ENCODE results near the gene TNFRSF8.
A peak's percentile ranks its signal among the peaks of the same experiment; 100 is the strongest.

Gene TNFRSF8

DNA sequence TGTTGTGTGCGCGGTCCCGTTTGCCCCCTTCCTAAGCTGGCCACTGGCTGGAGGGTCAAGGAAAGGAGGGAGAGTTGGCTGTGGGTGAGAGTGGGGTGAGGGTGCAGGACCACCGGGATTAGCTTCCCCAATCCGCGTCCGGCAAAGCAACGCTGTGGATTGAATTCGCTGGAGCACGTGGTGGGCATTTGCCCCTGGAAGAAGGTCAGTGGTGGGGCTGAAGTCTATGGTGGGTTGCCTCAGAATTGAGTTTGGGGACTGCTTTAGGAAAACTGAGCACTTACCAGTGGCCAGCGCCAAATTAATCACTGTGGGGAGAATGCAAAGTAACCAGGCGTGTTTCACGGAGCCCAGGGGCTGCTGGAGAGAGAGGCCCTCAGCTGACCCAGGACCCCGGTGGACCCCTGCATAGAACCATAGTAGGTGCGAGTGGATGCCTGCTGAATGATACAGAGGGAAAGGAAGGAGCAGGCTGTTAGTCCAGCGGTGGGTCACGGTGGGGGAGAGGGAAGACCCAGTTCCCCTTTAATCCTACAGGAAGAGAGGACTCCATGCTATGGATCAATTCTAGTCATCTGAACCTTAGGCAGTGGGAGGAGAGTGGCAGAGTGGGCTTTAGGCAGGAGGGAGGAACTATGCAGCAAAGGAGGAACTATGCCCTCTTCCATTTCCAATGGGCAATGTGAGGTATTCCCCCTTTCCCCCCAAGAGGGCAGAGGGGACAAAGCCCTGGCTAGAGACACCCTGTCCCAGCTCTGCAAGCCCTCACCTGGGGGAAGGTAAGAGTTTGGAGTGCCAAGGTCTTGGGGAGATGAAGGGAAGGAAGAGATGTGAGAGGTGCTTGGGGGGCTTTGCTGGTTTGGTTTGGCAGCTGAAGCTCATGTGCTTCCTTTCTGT is 1.2 kb downstream of the TNFRSF8 start:
- DNase-seq, result no peak

DNA sequence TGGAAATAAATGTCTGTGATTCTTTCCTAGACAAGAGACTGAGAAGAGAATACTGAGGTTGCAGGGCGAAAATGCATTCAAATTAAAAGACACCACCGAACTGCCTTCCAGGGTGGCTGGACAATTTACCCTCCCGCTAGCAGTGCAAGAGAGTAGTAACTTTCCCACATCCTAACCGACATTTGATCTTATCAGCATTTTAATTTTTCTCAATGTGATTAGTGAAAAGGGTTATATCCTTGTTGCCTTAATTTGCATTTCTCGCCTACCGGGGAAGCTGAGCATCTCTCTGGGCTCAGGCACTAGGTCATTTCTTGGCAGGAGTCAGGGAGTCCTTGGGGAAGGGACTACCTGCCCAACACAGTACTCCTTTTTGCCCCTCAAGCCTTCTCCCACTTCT is 2.8 kb downstream of the TNFRSF8 start:
- DNase-seq, result no peak

DNA sequence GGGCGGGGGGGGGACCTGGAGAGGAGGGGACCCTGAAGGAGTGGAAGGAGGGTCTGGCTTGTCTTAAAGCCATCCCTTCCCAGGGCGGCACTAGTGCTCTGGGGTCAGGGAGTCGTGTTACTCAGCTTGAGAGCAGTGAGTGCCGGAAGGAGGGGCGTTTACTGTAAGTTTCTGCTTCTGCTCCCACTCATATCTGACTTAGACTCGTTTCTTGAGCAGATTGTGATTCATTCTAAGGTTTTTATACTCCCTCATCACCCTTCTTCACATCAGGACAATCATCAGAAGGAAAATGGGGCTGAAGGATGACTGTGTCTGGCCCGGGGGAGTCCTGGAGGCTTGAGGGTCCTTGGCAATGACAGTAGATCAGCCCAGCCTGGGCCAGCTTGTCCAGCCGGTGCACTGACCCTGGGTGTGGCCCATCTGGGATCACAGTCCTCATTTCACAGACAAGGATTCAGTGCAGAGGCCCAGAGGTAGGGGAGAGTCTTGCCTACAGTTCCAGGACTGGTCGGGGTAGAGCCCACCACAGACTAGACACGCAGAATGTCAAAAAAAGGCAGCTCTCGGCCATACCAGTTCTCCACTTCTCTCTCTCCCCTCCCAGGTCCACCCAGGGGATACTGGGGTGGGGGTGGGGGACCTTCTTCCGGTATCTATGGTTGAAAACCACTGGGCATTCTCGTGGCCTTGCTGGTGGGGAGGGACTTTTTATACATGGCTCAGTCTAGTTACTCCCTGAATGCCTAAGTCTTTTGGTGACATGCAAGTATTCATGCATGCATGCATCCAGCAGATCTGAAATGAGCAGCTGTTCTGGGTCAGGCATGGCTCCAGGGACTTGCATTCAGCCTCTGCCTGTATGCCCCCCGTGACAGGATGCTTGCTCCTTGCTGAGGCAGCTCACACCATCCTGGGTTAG is 5.1 kb downstream of the TNFRSF8 start:
- DNase-seq, result no peak

GRCh38 chr1:12069623-12070244 is 6.6 kb downstream of the TNFRSF8 start:
- DNase-seq, result no peak

DNA sequence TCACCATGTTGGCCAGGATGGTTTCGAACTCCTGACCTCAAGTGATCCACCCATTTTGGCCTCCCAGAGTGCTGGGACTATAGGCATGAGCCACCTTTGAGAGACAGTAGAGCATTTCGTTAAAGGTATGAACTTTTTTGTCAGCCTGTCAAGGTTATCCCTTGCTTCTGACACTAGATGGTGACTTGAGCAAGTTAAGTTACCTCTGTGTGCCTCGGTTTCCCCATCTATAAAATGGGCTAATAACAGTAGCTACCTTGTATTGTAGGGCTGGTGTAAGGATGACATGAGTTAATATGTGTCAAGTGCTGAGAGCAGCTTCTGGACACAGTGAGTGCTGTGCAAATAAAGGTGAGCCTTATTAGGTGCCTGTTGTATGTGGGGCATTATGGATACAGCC is 8.8 kb downstream of the TNFRSF8 start:
- DNase-seq, result no peak

DNA sequence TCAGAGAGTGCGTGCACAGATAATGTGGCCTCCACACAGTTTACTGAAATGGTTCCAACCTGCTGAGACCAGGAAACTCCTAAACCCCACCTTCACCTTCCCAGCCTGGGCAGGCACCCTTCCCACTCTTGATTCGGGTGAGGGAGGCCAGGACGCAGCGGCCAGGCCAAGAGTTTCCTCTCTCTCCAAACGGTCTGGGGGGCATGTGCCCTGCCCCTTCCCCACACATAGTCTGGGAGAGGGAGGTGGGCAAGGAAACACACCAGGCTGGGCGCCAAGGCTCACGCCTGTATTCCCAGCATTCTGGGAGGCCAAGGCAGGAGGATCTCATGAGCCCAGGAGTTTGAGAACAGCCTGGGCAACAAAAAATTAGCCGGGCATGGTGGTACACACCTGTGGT is 9.6 kb downstream of the TNFRSF8 start:
- DNase-seq, result no peak

DNA sequence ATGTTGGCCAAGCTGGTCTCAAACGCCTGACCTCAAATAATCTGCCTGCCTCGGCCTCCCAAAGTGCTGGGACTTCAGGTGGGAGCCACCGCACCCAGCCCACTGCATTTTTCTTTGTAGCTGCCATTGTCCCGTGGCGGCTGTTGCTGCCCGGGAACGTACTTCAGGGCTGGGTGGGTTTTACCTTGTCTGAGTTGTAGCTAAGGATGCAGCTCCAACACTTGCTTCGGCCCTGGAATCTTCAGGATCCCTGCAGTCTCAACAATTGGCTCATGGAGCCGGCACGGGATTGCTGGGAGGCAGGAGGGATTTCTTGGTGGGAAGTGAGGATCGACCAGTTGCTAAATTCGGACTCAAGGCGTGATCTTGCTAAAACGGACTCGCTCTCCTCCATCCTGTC is 10.7 kb downstream of the TNFRSF8 start:
- DNase-seq, result no peak

DNA sequence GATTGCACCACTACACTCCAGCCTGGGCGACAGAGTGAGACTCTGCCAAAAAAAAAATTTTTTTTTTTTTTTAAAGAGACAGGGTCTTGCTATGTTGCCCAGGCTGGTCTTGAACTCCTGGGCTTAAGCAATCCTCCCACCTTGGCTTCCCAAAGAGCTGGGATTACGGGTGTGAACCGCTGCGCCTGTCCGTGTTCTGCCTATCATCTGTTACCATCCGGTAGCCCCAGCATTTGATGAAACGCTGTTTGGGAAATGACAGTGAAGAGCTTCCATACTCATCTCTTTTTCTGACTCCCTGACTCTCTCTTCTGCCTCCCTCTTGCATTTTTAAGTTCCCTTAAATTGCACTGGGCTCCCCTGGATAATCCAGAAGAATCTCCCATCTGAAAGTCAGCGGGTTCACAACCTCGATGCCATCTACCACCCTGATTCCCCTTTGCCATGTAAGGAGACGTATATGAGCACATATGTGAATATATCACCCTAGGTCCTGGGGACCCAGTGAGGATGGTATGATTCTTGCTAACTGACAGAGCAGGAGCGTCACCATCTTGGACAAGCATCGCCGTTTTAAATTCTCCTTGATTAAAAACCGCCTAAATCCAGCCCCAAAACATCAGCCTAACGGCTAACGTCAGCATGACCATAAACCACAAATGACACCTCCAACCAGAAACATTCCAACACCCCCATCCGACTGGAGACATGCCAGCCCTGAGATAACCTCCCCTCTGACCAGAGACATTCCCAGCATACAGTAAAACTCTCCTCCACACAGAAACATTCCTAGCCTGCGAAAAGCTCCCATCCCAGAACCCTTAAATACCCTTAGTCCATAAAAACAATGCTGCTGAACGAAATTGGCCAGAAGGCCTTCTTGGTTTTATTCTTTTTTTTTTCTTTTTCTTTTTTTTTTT is 12.4 kb downstream of the TNFRSF8 start:
- no peak for DNase-seq

DNA sequence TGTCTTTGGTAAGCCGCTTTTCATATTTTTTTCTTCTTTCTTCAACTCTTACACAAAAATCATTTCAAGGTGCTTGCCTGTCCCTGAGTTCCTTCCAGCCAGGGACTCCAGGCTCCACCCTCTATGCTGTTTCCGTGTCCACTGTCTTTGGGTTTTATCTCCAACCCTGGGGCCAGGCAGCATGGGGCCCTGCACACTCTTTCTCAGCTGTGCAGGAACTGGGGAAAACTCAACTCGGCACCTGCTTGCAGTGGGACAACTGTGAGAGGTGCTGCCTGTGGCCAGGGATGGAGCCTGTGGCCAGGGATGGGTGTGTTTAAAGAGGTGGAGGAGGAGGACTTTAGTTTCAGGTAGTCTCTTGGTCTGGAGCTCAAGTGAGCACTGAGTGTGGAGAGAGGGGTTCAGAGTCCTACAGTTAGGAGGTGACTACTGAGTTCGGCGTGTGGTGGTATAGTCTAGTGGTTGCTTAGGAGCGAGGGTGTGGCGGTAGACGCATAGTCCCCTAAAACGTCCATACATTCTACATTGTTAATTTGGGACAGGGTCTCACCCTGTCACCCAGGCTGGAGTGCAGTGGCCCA is 13.4 kb downstream of the TNFRSF8 start:
- DNase-seq, result no peak

- no peak for DNase-seq
Observed at GRCh38 chr1:12078575-12078937, 15.5 kb downstream of the TNFRSF8 start.

- no peak for DNase-seq
Observed at GRCh38 chr1:12078938-12079861, 16.1 kb downstream of the TNFRSF8 start.

- no peak for DNase-seq
Observed at GRCh38 chr1:12080156-12080555, 17.1 kb downstream of the TNFRSF8 start.

GRCh38 chr1:12080773-12081556 is 17.9 kb downstream of the TNFRSF8 start:
- no peak for DNase-seq

DNA sequence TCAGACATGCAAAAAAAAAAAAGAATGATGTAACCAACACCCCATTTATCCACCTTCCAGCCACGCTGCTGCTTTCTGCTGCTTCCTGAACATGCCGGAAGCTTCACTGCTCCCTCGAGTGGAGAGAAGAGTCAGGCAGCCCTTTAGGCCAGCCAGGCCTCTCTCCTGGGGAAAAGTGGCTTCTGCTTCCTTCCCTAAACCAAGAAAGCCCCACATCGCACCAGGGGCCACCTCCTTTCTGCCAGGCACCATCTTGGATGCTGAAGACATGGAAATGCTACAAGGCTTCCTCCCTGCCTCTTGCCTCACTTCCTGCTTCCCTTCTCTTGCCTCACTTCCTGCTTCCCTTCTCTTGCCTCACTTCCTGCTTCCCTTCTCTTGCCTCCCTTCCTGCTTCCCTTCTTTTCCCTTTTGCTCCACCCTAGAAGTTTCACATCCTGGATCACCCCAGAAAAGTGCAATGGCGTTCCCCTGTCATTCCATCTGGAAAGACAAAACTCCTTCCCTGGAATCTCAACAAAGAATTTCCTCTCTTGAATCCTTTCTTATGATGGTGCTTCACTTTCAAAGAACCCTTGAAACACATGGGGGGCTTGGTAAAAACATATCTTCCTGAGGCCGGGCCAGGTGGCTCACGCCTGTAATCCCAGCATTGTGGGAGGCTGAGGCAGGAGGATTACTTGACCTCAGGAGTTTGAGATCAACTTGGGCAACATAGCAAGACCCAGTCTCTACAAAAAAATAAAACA is 18.7 kb downstream of the TNFRSF8 start:
- DNase-seq, result no peak

- no peak for DNase-seq
Observed at GRCh38 chr1:12082988-12083387, 19.9 kb downstream of the TNFRSF8 start.

- DNase-seq, result no peak
Observed at GRCh38 chr1:12083766-12084165, 20.7 kb downstream of the TNFRSF8 start.

GRCh38 chr1:12085643-12086260 is 22.6 kb downstream of the TNFRSF8 start:
- DNase-seq, result no peak

GRCh38 chr1:12087797-12088314 is 24.8 kb downstream of the TNFRSF8 start:
- peak; percentile 37 for DNase-seq

Measured in activated T-cell treated with anti-CD3 and anti-CD28 coated beads, Interleukin-2, amount 50 U/mL, for 1 hour (primary cell).